Thyroid gland (tissue), 4 donors: ENCODE measurements around the gene LAMTOR1. TPM values are rescaled to one million over a fixed set of nuclear protein-coding genes. Genes with fewer than 3 reads are reported as not detected.
A peak's percentile ranks its signal among the peaks of the same experiment; 100 is the strongest.

ENCODE experiments used
- DNase-seq, 2 donors: peaks; one replicate each; pipeline ENCODE4 v3.0.0-alpha.2; 2019
- H3K27ac ChIP-seq, 3 donors: fragments of 200-600 bp; sonication (generic); 1 replicate in 2 of 3; 2 replicates in 1 of 3; pipeline ENCODE4 v1.5.1; 2016 to 2019; ENCODE audit warnings: mild to moderate bottlenecking in 1 of 3, moderate library complexity in 1 of 3
- H3K27me3 ChIP-seq: fragments of 200-600 bp; sonication (generic); one replicate; pipeline ENCODE4 v1.5.1; 2019
- H3K36me3 ChIP-seq, 2 donors: fragments of 200-600 bp; sonication (generic); one replicate each; pipeline ENCODE4 v1.5.1; 2016 to 2019
- H3K4me1 ChIP-seq, 2 donors: fragments of 200-600 bp; sonication (generic); one replicate each; pipeline ENCODE4 v1.5.1; 2017 to 2019
- H3K4me3 ChIP-seq, 3 donors: fragments of 200-600 bp; sonication (generic); replicated peaks in 1 of 3; 1 replicate in 2 of 3; 2 replicates in 1 of 3; pipeline ENCODE4 v1.5.1; 2016; ENCODE audit warnings: mild to moderate bottlenecking in 1 of 3
- H3K9me3 ChIP-seq: fragments of 200-600 bp; sonication (generic); one replicate; pipeline ENCODE4 v1.5.1; 2017
- POLR2A ChIP-seq, 2 donors: fragments of 450-650 bp; IDR thresholded peaks; one replicate each; pipeline ENCODE4 v1.6.1; 2017; ENCODE audit warnings: antibody characterized with exemption in 2 of 2, mild to moderate bottlenecking in 2 of 2, moderate library complexity in 1 of 2
- WGBS, 2 donors: methylation state at CpG; one replicate each; pipeline ENCODE4 v1.1.5; 2017; 5-methylcytosine and 5-hydroxymethylcytosine counted together
- intact Hi-C: fragments of 100-400 bp; cut with DNase I; formaldehyde crosslinking; loops from one replicate; pipeline ENCODE4 v1.15.1; 2023
- microRNA-seq: library from miRNA; unstranded; fragments of <30 nt; microRNA quantifications from one replicate; pipeline ENCODE4, GENCODE V29; 2016
- small RNA-seq: library from RNA; depleted of rRNA; stranded (forward); fragments of <200 nt; gene quantifications from one replicate; pipeline ENCODE3, GENCODE V24; 2016
- total RNA-seq, 4 donors: library from RNA; depleted of rRNA; stranded (reverse); fragments of >200 nt; gene quantifications; one replicate each; pipeline ENCODE4 v1.2.3, GENCODE V29; 2016
- TF ChIP-seq, protein P1 (sequence below), 6 experiments: fragments of 200-600 bp in 3 of 6; fragments of 450-650 bp in 3 of 6; sonication (generic) in 3 of 6; IDR thresholded peaks; one replicate each; pipeline ENCODE4 v1.5.1; 2016 to 2019; ENCODE audit warnings: antibody characterized with exemption in 6 of 6, mild to moderate bottlenecking in 2 of 6, inconsistent platforms in 1 of 6, moderate library complexity in 1 of 6

Gene LAMTOR1
- total RNA-seq, 4 donors from 2014 or later = 127 to 204 (median 182) TPM

DNA sequence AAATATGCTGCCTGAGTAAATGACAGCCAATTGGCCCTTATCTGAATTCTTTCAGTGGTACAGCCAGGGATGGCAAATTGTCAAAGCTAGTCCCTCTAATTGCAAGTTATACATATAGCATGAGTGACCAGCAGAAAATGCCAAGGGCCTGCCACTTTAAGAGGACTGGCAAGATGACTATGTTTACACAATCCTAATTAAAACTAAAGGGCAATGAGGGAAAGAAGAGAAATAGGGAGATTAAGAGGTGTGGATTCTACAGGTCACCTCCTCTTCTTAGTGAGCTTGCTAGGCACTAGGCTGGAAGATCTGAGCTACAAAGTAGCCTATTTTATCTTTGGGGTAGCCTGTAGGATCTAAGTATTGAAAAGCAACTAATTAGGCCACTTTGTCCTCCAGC lies 36.2 kb downstream of the LAMTOR1 start:
- TF ChIP-seq POLR2A (IDR thresholded peaks at IDR 0.05) = no peak
- TF ChIP-seq, protein P1, sequence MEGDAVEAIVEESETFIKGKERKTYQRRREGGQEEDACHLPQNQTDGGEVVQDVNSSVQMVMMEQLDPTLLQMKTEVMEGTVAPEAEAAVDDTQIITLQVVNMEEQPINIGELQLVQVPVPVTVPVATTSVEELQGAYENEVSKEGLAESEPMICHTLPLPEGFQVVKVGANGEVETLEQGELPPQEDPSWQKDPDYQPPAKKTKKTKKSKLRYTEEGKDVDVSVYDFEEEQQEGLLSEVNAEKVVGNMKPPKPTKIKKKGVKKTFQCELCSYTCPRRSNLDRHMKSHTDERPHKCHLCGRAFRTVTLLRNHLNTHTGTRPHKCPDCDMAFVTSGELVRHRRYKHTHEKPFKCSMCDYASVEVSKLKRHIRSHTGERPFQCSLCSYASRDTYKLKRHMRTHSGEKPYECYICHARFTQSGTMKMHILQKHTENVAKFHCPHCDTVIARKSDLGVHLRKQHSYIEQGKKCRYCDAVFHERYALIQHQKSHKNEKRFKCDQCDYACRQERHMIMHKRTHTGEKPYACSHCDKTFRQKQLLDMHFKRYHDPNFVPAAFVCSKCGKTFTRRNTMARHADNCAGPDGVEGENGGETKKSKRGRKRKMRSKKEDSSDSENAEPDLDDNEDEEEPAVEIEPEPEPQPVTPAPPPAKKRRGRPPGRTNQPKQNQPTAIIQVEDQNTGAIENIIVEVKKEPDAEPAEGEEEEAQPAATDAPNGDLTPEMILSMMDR (IDR thresholded peaks at IDR 0.05) = no peak
- no peak for DNase-seq
- H3K27me3 ChIP-seq = no peaks in the 10 kb centered on the region
- H3K4me1 ChIP-seq = peaks cover 52 to 56% of the 10 kb centered on the region in 2 donors
- H3K9me3 ChIP-seq = no peaks in the 10 kb centered on the region
- H3K36me3 ChIP-seq = no peaks in the 10 kb centered on the region
- intact Hi-C loops = no loop called here
- peak overlapping the region; percentile 54 to 84 (median 72) for H3K27ac ChIP-seq
- no peak overlapping the region for H3K4me3 ChIP-seq

DNA sequence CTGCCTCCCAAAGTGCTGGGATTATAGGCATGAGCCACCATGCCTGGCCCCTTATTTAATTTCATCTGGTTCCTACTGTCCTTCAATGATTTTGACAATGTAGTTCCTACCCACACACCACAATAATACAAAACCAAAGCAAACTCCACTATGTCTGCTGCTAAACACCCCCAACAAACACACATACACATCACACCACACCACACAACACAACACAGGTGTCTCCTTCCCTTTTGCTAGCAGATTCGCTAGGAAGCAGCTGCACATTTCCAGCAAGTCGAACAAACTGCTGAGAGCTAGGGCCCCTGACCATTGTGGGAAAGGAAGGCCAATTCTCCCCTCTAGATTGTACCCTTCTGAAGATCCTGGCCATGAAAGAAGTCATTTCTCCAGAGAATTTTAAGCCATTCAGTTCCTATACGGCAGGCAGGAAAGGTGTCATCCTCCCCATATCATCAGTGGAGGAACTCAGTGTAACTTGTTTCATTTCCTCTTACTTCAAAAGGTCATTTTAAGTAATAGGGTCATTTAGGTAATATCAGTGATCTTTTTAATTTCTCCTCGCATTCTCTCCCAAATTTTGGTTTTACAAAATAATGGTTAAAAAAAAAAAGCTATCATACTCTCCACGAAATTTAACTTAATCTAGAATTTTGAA lies 41.2 kb downstream of the LAMTOR1 start:
- no peak for TF ChIP-seq POLR2A (IDR thresholded peaks at IDR 0.05)
- TF ChIP-seq, protein P1 (IDR thresholded peaks at IDR 0.05) = no peak
- no peak overlapping the region for H3K27ac ChIP-seq

DNA sequence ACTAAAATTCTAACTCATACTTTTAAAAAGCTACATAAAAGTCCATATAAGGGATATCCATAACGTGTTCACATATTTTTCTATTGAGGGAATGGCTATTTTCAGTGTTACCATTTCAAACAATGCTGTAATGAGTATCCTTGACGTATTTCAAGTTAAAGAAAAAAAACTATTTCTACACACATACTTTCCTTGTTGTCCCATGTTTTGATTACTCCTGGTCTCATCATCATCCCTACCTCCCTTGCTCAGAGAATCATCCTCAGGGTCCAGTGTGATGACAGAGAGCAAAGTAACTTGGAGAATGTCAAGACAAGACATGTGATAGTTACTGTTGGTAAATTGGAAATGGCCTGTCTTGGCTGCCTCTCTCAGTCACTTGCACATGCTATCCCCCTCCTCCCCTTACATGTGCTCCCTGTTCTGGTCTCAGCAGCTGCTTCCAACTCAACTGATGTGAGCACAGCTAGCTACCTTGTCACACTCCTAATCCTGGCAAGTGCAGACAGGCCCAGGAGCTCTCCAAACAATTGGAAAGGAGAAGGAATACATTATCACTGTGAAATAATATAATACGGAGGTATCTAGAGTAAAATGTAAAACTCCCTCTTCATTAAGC lies 44.6 kb downstream of the LAMTOR1 start:
- Histone ChIP-seq H3K27me3 (no peaks in the 10 kb centered on the region), H3K36me3 (no peaks in the 10 kb centered on the region), H3K9me3 (no peaks in the 10 kb centered on the region), H3K27ac (peak overlapping the region; percentile 14 to 42 (median 42)), H3K4me3 (no peak overlapping the region), H3K4me1 (peaks cover 11 to 21% of the 10 kb centered on the region in 2 donors)
- TF ChIP-seq, protein P1 (IDR thresholded peaks at IDR 0.05) = no peak
- TF ChIP-seq POLR2A (IDR thresholded peaks at IDR 0.05) = no peak
- intact Hi-C loops = no loop called here
- WGBS, 2 donors = 68 to 72% methylated on average over 3 of the region's 3 CpGs
- DNase-seq = peak; percentile 51 to 61

More for the DNA sequence above, 41.2 kb downstream of the LAMTOR1 start:
- H3K36me3 ChIP-seq = no peaks in the 10 kb centered on the region
- H3K9me3 ChIP-seq = no peaks in the 10 kb centered on the region
- H3K4me1 ChIP-seq = peaks cover 13 to 22% of the 10 kb centered on the region in 2 donors
- WGBS, 2 donors = 91 to 95% methylated on average over 5 of the region's 5 CpGs
- H3K27me3 ChIP-seq = no peaks in the 10 kb centered on the region
- no peak for DNase-seq
- H3K4me3 ChIP-seq = no peak overlapping the region
- intact Hi-C loops = no loop called here

DNA sequence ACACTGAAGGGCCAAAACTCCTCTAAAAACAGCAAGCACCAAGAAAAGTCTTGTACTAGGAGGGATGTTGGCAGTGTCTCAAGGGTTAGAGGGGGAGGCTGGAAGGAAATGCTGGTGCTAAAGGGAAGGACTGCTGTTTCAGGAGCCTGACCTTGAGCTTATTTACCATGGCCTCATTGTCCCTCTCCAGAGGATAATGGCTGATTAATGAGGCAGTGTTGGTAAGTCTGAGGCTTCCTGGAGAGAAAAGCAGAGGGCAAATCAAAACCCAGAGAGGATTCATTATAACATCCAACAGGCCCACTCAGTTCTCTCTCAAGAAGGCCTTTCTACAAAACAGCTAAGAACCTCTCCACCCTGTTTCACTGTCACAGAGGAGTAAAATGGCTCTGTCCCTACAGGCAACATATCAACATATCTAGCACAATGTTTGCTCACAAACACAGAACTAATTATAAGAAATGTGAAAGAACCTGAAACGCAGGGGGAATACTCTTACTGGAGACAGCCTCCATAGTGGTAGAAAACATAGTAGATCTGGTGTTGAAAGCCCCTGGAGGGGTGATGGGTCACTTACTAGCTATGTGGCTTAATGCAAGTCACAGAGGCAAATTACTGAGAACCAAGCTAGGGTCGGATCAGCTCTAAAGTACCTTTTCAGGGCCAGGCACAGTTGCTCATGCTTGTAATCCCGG lies 54.2 kb downstream of the LAMTOR1 start:
- Histone ChIP-seq H3K4me1 (peaks cover 10 to 11% of the 10 kb centered on the region in 2 donors), H3K9me3 (no peaks in the 10 kb centered on the region), H3K36me3 (no peaks in the 10 kb centered on the region), H3K4me3 (no peak overlapping the region), H3K27me3 (no peaks in the 10 kb centered on the region), H3K27ac (peak overlapping the region; percentile 49 to 64 (median 64))
- DNase-seq = no peak
- 84 to 94% methylated on average over 3 of the region's 3 CpGs for WGBS, 2 donors
- intact Hi-C loops = no loop called here
- TF ChIP-seq, protein P1 (IDR thresholded peaks at IDR 0.05) = no peak
- no peak for TF ChIP-seq POLR2A (IDR thresholded peaks at IDR 0.05)

Small RNA genes within 50 kb of the gene (microRNA-seq; reads per million reads assigned to microRNA genes)
- gene MIR3165 = not detected

Small RNA genes within 50 kb of the gene (small RNA-seq; reads per million reads assigned to genes)
- gene MIR3165 = not detected
- not detected for gene RNU6-72P

Other genes starting within 250 kb of the LAMTOR1 start
- gene DEFB131B, start 224.8 kb downstream of the LAMTOR1 start, total RNA-seq = not detected
- gene XNDC1N, start 174.7 kb downstream of the LAMTOR1 start, total RNA-seq = 10 to 100 TPM; 13.8 to 19.9 (median 16.4) TPM
- gene RNF121, start 174.3 kb downstream of the LAMTOR1 start, total RNA-seq = 10 to 100 TPM; 41.9 to 64.4 (median 54.7) TPM
- 10 to 100 TPM in 2 of 4 donors, 1 to 10 TPM in 2; 7.6 to 12.1 (median 9.5) TPM for gene IL18BP, start 104.4 kb downstream of the LAMTOR1 start, total RNA-seq
- gene NUMA1, start 22.8 kb downstream of the LAMTOR1 start, total RNA-seq = 100 to 1,000 TPM; 259 to 342 (median 280) TPM
- 10 to 100 TPM; 13.0 to 24.5 (median 14.1) TPM for gene LRRC51, start 22.4 kb downstream of the LAMTOR1 start, total RNA-seq
- not detected for gene TOMT, start 2.6 kb upstream of the LAMTOR1 start, total RNA-seq
- gene ANAPC15, start 9.4 kb upstream of the LAMTOR1 start, total RNA-seq = 10 to 100 TPM; 21.5 to 49.6 (median 39.7) TPM
- 1 to 10 TPM in 2 of 4 donors, not detected in 2; 1.2 to 1.6 TPM for gene FOLR3, start 32.4 kb upstream of the LAMTOR1 start, total RNA-seq
- gene FOLR1, start 88.8 kb upstream of the LAMTOR1 start, total RNA-seq = 10 to 100 TPM in 3 of 4 donors, 1 to 10 TPM in 1; 5.5 to 64.9 (median 36.3) TPM
- 10 to 100 TPM in 2 of 4 donors, 1 to 10 TPM in 2; 5.3 to 28.6 (median 9.7) TPM for gene FOLR2, start 113.5 kb upstream of the LAMTOR1 start, total RNA-seq
- 100 to 1,000 TPM in 2 of 4 donors, 10 to 100 TPM in 2; 85.9 to 114 (median 99.5) TPM for gene INPPL1, start 121.5 kb upstream of the LAMTOR1 start, total RNA-seq
- gene PHOX2A, start 140.9 kb upstream of the LAMTOR1 start, total RNA-seq = not detected